Suprapubic skin (tissue), 3 donors: Measurements from ENCODE around the gene RAB6B.

Source experiments
- CTCF ChIP-seq, 2 donors: fragments of 200-600 bp in 1 of 2; fragments of 450-650 bp in 1 of 2; sonication (generic) in 1 of 2; IDR thresholded peaks; one replicate each; pipeline ENCODE4 v1.5.1; 2016 to 2019; ENCODE audit warnings: antibody characterized with exemption in 2 of 2, mild to moderate bottlenecking in 1 of 2, moderate library complexity in 1 of 2
- POLR2AphosphoS5 ChIP-seq, 3 donors: sonication (generic); formaldehyde crosslinking; IDR thresholded peaks; one replicate each; pipeline ENCODE4 v1.6.1; 2017; ENCODE audit warnings: antibody characterized with exemption in 3 of 3

- TF ChIP-seq CTCF (IDR thresholded peaks at IDR 0.05) (no peak), POLR2AphosphoS5 (IDR thresholded peaks at IDR 0.05) (no peak)
Measured at GRCh38 chr3:133868186-133868585, 27.5 kb downstream of the RAB6B start.
